Activated naive CD4-positive, alpha-beta T cell treated with anti-CD3 and anti-CD28 coated beads for 36 hours (primary cell): ENCODE results near the gene GIPC1. TPM values are rescaled to one million over a fixed set of nuclear protein-coding genes. Genes with fewer than 3 reads are reported as not detected.
"Not testable (repeated sequence)": the region's sequence is repeated elsewhere in the genome, so short reads cannot be mapped to it uniquely, and the experiment has no call there.

Experiments
- CTCF ChIA-PET: fragments of 350-600 bp; sonication (Branson Sonifier 250); formaldehyde crosslinking; loops from one replicate; lab custom pipeline; 2021; ENCODE audit warnings: antibody characterized with exemption; lab: Charles Lee
- DNase-seq: peaks from one replicate; pipeline ENCODE4 v3.0.0-alpha.2; 2020
- H3K27ac Mint-ChIP-seq: one replicate; pipeline ENCODE4 v1.8.0; 2021; ENCODE audit warnings: mild to moderate bottlenecking, mixed read lengths
- H3K27me3 Mint-ChIP-seq: one replicate; pipeline ENCODE4 v1.8.0; 2021; ENCODE audit warnings: low read depth, mixed read lengths
- H3K36me3 Mint-ChIP-seq: one replicate; pipeline ENCODE4 v1.8.0; 2021; ENCODE audit warnings: low read depth, mixed read lengths
- H3K4me1 Mint-ChIP-seq: one replicate; pipeline ENCODE4 v1.8.0; 2021; ENCODE audit warnings: low read depth, mixed read lengths
- H3K4me3 Mint-ChIP-seq: one replicate; pipeline ENCODE4 v1.8.0; 2021; ENCODE audit warnings: mild to moderate bottlenecking, moderate library complexity, mixed read lengths
- H3K9me3 Mint-ChIP-seq: one replicate; pipeline ENCODE4 v1.8.0; 2021; ENCODE audit warnings: mixed read lengths
- intact Hi-C: fragments of 100-400 bp; cut with micrococcal nuclease; formaldehyde crosslinking; loops from one replicate; pipeline ENCODE4 v1.15.1; 2023
- total RNA-seq, 2 experiments: library from RNA; stranded (reverse); gene quantifications; one replicate each; pipeline ENCODE4 v1.2.3, GENCODE V29; 2021

GIPC1 gene
- total RNA-seq, 2 experiments from 2014 or later: 15.4 to 16.5 TPM

GRCh38 chr19:14473073-14473977 lies 22.6 kb downstream of the GIPC1 start:
- DNase-seq: no peak
- Mint-ChIP-seq H3K27me3 (peaks cover 19% of the 10 kb centered on the region), H3K9me3 (no peaks in the 10 kb centered on the region), H3K4me1 (peaks cover 31% of the 10 kb centered on the region), H3K36me3 (peaks cover 4% of the 10 kb centered on the region), H3K4me3 (peak overlapping the region; percentile 47), H3K27ac (no peak overlapping the region)
- CTCF ChIA-PET: interaction anchor here (0.6 to 3.5 kb wide), 11 partner anchors 8 to 337 kb away, joined by 3 to 24 read pairs (median 3); partner anchors contain the start of genes ASF1B and PKN1
- intact Hi-C loops: loop anchor here (2.0 to 5.0 kb wide), 3 partner anchors 113 to 591 kb away; partner anchors contain the start of gene ADGRL1

- CTCF ChIA-PET: interaction anchor here (0.6 to 3.5 kb wide), 15 partner anchors 9 to 336 kb away, joined by 3 to 24 read pairs (median 3); partner anchors contain the start of genes ASF1B and PKN1
- Mint-ChIP-seq H3K4me3 (no peak overlapping the region), H3K27me3 (peaks cover 19% of the 10 kb centered on the region), H3K4me1 (peaks cover 31% of the 10 kb centered on the region), H3K9me3 (no peaks in the 10 kb centered on the region), H3K27ac (no peak overlapping the region), H3K36me3 (peaks cover 4% of the 10 kb centered on the region)
- intact Hi-C loops: loop anchor here (1.0 to 5.0 kb wide), 4 partner anchors 40 to 590 kb away; partner anchors contain the start of gene ADGRL1
- peak; percentile 83 for DNase-seq
These were observed 23.6 kb downstream of the GIPC1 start for GRCh38 chr19:14472202-14472938.

- H3K27ac Mint-ChIP-seq: no peak overlapping the region
- CTCF ChIA-PET: interaction anchor here (0.6 to 3.5 kb wide), 6 partner anchors 10 to 40 kb away, joined by 3 to 24 read pairs (median 6); partner anchors contain the start of gene PKN1
- intact Hi-C loops: loop anchor here (1.0 to 5.0 kb wide), 4 partner anchors 39 to 589 kb away; partner anchors contain the start of gene ADGRL1
- H3K27me3 Mint-ChIP-seq: peaks cover 19% of the 10 kb centered on the region
- no peak for DNase-seq
- H3K4me3 Mint-ChIP-seq: no peak overlapping the region
- peaks cover 30% of the 10 kb centered on the region for H3K4me1 Mint-ChIP-seq
- H3K9me3 Mint-ChIP-seq: no peaks in the 10 kb centered on the region
- peaks cover 4% of the 10 kb centered on the region for H3K36me3 Mint-ChIP-seq
These were observed 24.3 kb downstream of the GIPC1 start for GRCh38 chr19:14471436-14472187.

- no peaks in the 10 kb centered on the region for H3K9me3 Mint-ChIP-seq
- DNase-seq: no peak
- CTCF ChIA-PET: no interaction called here
- intact Hi-C loops: loop anchor here (5.0 kb wide), 2 partner anchors 263 to 588 kb away; partner anchors contain the start of gene ADGRL1
- peaks cover 16% of the 10 kb centered on the region for H3K27me3 Mint-ChIP-seq
- no peak overlapping the region for H3K4me3 Mint-ChIP-seq
- H3K4me1 Mint-ChIP-seq: peaks cover 19% of the 10 kb centered on the region
- H3K27ac Mint-ChIP-seq: no peak overlapping the region
- peaks cover 6% of the 10 kb centered on the region for H3K36me3 Mint-ChIP-seq
These were observed 25.7 kb downstream of the GIPC1 start for GRCh38 chr19:14470031-14470876.

GRCh38 chr19:14467816-14468215 lies 28.1 kb downstream of the GIPC1 start:
- peaks cover 3% of the 10 kb centered on the region for H3K27me3 Mint-ChIP-seq
- intact Hi-C loops: no loop called here
- H3K4me3 Mint-ChIP-seq: no peak overlapping the region

GRCh38 chr19:14467391-14467790 lies 28.5 kb downstream of the GIPC1 start:
- no peak for DNase-seq
- Mint-ChIP-seq H3K4me3 (no peak overlapping the region), H3K27me3 (no peaks in the 10 kb centered on the region), H3K36me3 (peaks cover 12% of the 10 kb centered on the region), H3K9me3 (no peaks in the 10 kb centered on the region), H3K4me1 (peaks cover 2% of the 10 kb centered on the region), H3K27ac (no peak overlapping the region)
- intact Hi-C loops: no loop called here
- CTCF ChIA-PET: interaction anchor here (1.4 to 2.0 kb wide), 2 partner anchors 12 to 331 kb away, joined by 6 to 8 read pairs; partner anchors contain the start of gene ASF1B

More at GRCh38 chr19:14467816-14468215, 28.1 kb downstream of the GIPC1 start:
- no peak overlapping the region for H3K27ac Mint-ChIP-seq
- CTCF ChIA-PET: interaction anchor here (0.7 to 1.4 kb wide), 2 partner anchors 12 kb away, joined by 3 to 8 read pairs; no protein-coding TSS in a partner anchor
- H3K36me3 Mint-ChIP-seq: peaks cover 12% of the 10 kb centered on the region
- H3K4me1 Mint-ChIP-seq: peaks cover 6% of the 10 kb centered on the region
- H3K9me3 Mint-ChIP-seq: no peaks in the 10 kb centered on the region
- no peak for DNase-seq

GRCh38 chr19:14463747-14464146 lies 32.2 kb downstream of the GIPC1 start:
- intact Hi-C loops: no loop called here
- Mint-ChIP-seq H3K9me3 (no peaks in the 10 kb centered on the region), H3K36me3 (peaks cover 24% of the 10 kb centered on the region), H3K27me3 (no peaks in the 10 kb centered on the region), H3K4me3 (no peak overlapping the region), H3K27ac (no peak overlapping the region), H3K4me1 (no peaks in the 10 kb centered on the region)
- CTCF ChIA-PET: no interaction called here
- DNase-seq: no peak

GRCh38 chr19:14462401-14462800 lies 33.5 kb downstream of the GIPC1 start:
- H3K27me3 Mint-ChIP-seq, H3K4me3 Mint-ChIP-seq, H3K9me3 Mint-ChIP-seq, CTCF ChIA-PET, intact Hi-C loops, H3K4me1 Mint-ChIP-seq, DNase-seq, H3K27ac Mint-ChIP-seq: not testable (repeated sequence)
- H3K36me3 Mint-ChIP-seq: peaks cover 21% of the 10 kb centered on the region

- CTCF ChIA-PET: no interaction called here
- Mint-ChIP-seq H3K27ac (no peak overlapping the region), H3K27me3 (no peaks in the 10 kb centered on the region), H3K4me1 (no peaks in the 10 kb centered on the region), H3K9me3 (no peaks in the 10 kb centered on the region), H3K36me3 (peaks cover 20% of the 10 kb centered on the region), H3K4me3 (no peak overlapping the region)
- no peak for DNase-seq
- intact Hi-C loops: no loop called here
These were observed 35.0 kb downstream of the GIPC1 start for GRCh38 chr19:14460935-14461334.

GRCh38 chr19:14459703-14460102 lies 36.2 kb downstream of the GIPC1 start:
- no peak overlapping the region for H3K4me3 Mint-ChIP-seq
- peaks cover 21% of the 10 kb centered on the region for H3K36me3 Mint-ChIP-seq
- H3K4me1 Mint-ChIP-seq: no peaks in the 10 kb centered on the region
- H3K27me3 Mint-ChIP-seq: no peaks in the 10 kb centered on the region
- CTCF ChIA-PET: interaction anchor here (0.6 to 0.7 kb wide), 2 partner anchors 14 to 45 kb away, joined by 3 read pairs; no protein-coding TSS in a partner anchor
- intact Hi-C loops: no loop called here
- no peak overlapping the region for H3K27ac Mint-ChIP-seq
- no peaks in the 10 kb centered on the region for H3K9me3 Mint-ChIP-seq
- no peak for DNase-seq

GRCh38 chr19:14452303-14452702 lies 43.6 kb downstream of the GIPC1 start:
- H3K27me3 Mint-ChIP-seq, H3K9me3 Mint-ChIP-seq, CTCF ChIA-PET, H3K27ac Mint-ChIP-seq, H3K4me3 Mint-ChIP-seq, intact Hi-C loops, DNase-seq, H3K4me1 Mint-ChIP-seq: not testable (repeated sequence)
- peaks cover 27% of the 10 kb centered on the region for H3K36me3 Mint-ChIP-seq
